Stimulated activated CD4-positive, alpha-beta T cell treated with anti-CD3 and anti-CD28 coated beads, Interleukin-1b, Interleukin-23, amount 100 ng/mL, for 1 hour (primary cell): ENCODE results near the gene ZNF624.

Experiments used
- DNase-seq, 2 donors: peaks; one replicate each; pipeline ENCODE4 v3.0.0-alpha.2; 2020; ENCODE audit warnings: low read depth in 2 of 2

Gene ZNF624

GRCh38 chr17:16593356-16594102 is 60.1 kb downstream of the ZNF624 start:
- DNase-seq: no peak

- peak; percentile 82 to 86 for DNase-seq
Observed at GRCh38 chr17:16589097-16589969, 64.3 kb downstream of the ZNF624 start.

GRCh38 chr17:16585796-16586195 is 67.9 kb downstream of the ZNF624 start:
- no peak for DNase-seq

GRCh38 chr17:16584273-16584995 is 69.2 kb downstream of the ZNF624 start:
- DNase-seq: peak; percentile 82 to 84

- no peak for DNase-seq
Observed at GRCh38 chr17:16583781-16584180, 69.9 kb downstream of the ZNF624 start.

- DNase-seq: no peak
Observed at GRCh38 chr17:16573466-16573865, 80.2 kb downstream of the ZNF624 start.
